Activated CD4-positive, alpha-beta T cell treated with anti-CD3 and anti-CD28 coated beads, Interleukin-2, amount 50 U/mL, for 4 hours (primary cell): ENCODE measurements around the gene RPS15.

Experiments used
- DNase-seq, 2 experiments: peaks; one replicate each; pipeline ENCODE4 v3.0.0-alpha.2; 2020

RPS15 gene

DNA sequence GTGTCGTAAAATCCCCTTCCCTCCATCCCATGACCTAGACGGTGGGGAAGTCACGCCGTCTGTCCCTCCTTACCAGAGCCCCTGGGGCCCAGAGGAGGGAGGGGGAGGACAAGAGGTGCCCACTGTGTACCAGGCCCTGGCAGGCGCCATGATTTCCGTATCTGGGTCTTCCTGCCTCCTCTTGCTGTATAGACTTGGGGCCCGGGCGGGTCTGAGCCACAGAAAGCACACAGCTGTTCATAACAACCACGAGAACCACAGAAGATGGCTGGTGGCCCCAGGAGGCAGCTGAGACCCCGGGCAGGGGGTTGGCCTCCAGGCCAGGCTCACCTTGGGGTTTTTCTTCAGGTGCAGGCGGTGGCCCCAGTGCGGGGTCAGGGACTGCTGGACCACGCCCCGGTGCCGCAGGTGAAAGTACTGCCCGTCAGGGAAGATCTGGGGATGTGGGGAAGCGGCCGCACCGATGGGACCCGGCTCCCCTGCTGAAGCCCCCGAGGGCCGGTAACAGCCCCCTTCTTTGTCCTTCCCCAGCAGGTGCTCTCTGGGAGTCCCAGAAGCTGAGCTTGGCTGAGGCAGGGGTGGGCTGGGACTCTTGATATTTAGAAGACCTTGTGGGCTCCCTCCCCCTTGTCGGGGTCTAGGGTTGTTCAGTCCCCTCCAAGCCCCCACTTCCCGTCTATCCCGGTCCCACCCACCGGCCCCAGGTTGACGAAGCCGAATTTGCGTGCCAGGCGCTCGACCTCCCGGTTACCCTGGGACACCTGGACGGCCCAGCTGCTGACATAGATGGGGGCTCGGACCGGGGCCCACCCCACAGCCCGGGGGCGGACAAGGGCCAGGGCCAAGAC, 51.5 kb downstream of the RPS15 start:
- DNase-seq = no peak
